CD8-positive, alpha-beta memory T cell (primary cell): ENCODE measurements around the gene CACNA1D. TPM values are rescaled to one million over a fixed set of nuclear protein-coding genes. Genes with fewer than 3 reads are reported as not detected.

Source experiments
- CTCF ChIA-PET: fragments of 350-600 bp; sonication (Branson Sonifier 250); formaldehyde crosslinking; loops from one replicate; lab custom pipeline; 2021; ENCODE audit warnings: antibody characterized with exemption; lab: Charles Lee
- POLR2A ChIA-PET: fragments of 350-600 bp; sonication (Branson Sonifier 250); formaldehyde crosslinking; loops from one replicate; lab custom pipeline; 2021; ENCODE audit warnings: antibody characterized with exemption; lab: Charles Lee
- DNase-seq, 5 donors: peaks; one replicate each; pipeline versions ENCODE4 v3.0.0 to v3.0.0-alpha.2; 2020 to 2022; ENCODE audit warnings: mixed read lengths in 1 of 5
- H3K27ac ChIP-seq: one replicate; pipeline ENCODE4 v1.7.0; 2013; ENCODE audit warnings: low read depth, mild to moderate bottlenecking, low read length, moderate library complexity
- H3K27me3 ChIP-seq: 2 replicates; pipeline ENCODE4 v1.7.0; 2013; ENCODE audit warnings: low read length, mild to moderate bottlenecking; ENCODE audit not compliant: insufficient read depth, poor library complexity, severe bottlenecking
- H3K36me3 ChIP-seq: 2 replicates; pipeline ENCODE4 v1.7.0; 2013; ENCODE audit warnings: mild to moderate bottlenecking, low read length, moderate library complexity; ENCODE audit not compliant: insufficient read depth
- H3K4me1 ChIP-seq: 2 replicates; pipeline ENCODE4 v1.7.0; 2013; ENCODE audit warnings: mild to moderate bottlenecking, low read length, moderate library complexity; ENCODE audit not compliant: insufficient read depth
- H3K4me3 ChIP-seq: 2 replicates; pipeline ENCODE4 v1.7.0; 2013; ENCODE audit warnings: mild to moderate bottlenecking, low read length
- H3K9me3 ChIP-seq: 2 replicates; pipeline ENCODE4 v1.7.0; 2013; ENCODE audit warnings: mild to moderate bottlenecking, low read length
- H3K27ac Mint-ChIP-seq, 8 donors: one replicate each; pipeline ENCODE4 v1.8.0; 2020 to 2021; ENCODE audit warnings: mixed read lengths in 8 of 8, mild to moderate bottlenecking in 6 of 8, inconsistent platforms in 3 of 8, moderate library complexity in 3 of 8
- H3K27me3 Mint-ChIP-seq, 2 donors: one replicate each; pipeline ENCODE4 v1.8.0; 2020 to 2021; ENCODE audit warnings: mixed read lengths in 2 of 2, mild to moderate bottlenecking in 1 of 2, moderate library complexity in 1 of 2
- H3K36me3 Mint-ChIP-seq, 3 donors: one replicate each; pipeline ENCODE4 v1.8.0; 2020 to 2021; ENCODE audit warnings: mixed read lengths in 3 of 3, inconsistent platforms in 1 of 3, mild to moderate bottlenecking in 1 of 3
- H3K4me1 Mint-ChIP-seq, 3 donors: one replicate each; pipeline ENCODE4 v1.8.0; 2020 to 2021; ENCODE audit warnings: mixed read lengths in 3 of 3, inconsistent platforms in 1 of 3, mild to moderate bottlenecking in 1 of 3
- H3K4me3 Mint-ChIP-seq, 7 donors: one replicate each; pipeline ENCODE4 v1.8.0; 2020 to 2021; ENCODE audit warnings: mixed read lengths in 7 of 7, mild to moderate bottlenecking in 6 of 7, moderate library complexity in 4 of 7, inconsistent platforms in 2 of 7
- H3K9me3 Mint-ChIP-seq, 5 donors: one replicate each; pipeline ENCODE4 v1.8.0; 2020 to 2022; ENCODE audit warnings: mixed read lengths in 5 of 5, mild to moderate bottlenecking in 3 of 5, moderate library complexity in 2 of 5, inconsistent platforms in 1 of 5
- polyA plus RNA-seq: library from polyadenylated mRNA; unstranded; fragments of 300-500 nt; fragmentation: Illumina TruSeq; gene quantifications from one replicate; pipeline ENCODE4 v1.2.3, GENCODE V29; 2021
- total RNA-seq, 2 experiments: library from RNA; stranded (reverse); gene quantifications; one replicate each; pipeline ENCODE4 v1.2.3, GENCODE V29; 2021

Gene CACNA1D
- total and polyA plus RNA-seq, 3 experiments from 2014 or later: 0.02 to 0.78 (median 0.26) TPM

GRCh38 chr3:53845103-53845880 lies 350.9 kb downstream of the CACNA1D start:
- no peaks in the 10 kb centered on the region for H3K36me3 ChIP-seq
- Mint-ChIP-seq H3K27ac (peak overlapping the region in 1 of 8 donors; percentile 63), H3K9me3 (no peaks in the 10 kb centered on the region), H3K4me1 (peaks cover 8 to 17% (median 9%) of the 10 kb centered on the region in 3 donors), H3K4me3 (peak overlapping the region; percentile 47 to 86 (median 62)), H3K36me3 (no peaks in the 10 kb centered on the region), H3K27me3 (peaks cover 31 to 62% of the 10 kb centered on the region in 2 donors)
- CTCF ChIA-PET: no interaction called here
- no peak overlapping the region for H3K27ac ChIP-seq
- H3K27me3 ChIP-seq: peaks cover 14% of the 10 kb centered on the region
- H3K4me3 ChIP-seq: no peak overlapping the region
- no peak for DNase-seq
- POLR2A ChIA-PET: no interaction called here
- no peaks in the 10 kb centered on the region for H3K9me3 ChIP-seq
- no peaks in the 10 kb centered on the region for H3K4me1 ChIP-seq

DNA sequence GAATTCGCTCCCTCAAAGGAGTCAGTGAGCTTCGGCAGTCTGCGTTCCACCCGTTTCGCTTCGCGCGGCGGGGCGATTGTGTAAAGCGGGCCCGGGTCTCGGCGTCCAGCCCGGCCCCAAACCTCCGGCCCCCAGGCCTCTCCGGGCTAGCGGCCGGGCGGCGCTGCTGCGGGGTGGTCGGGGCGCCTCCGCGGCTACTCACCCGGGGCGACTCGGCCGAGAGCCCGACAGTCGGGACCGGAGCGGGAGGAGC lies 351.4 kb downstream of the CACNA1D start:
- H3K9me3 ChIP-seq: no peaks in the 10 kb centered on the region
- H3K27ac ChIP-seq: no peak overlapping the region
- H3K36me3 ChIP-seq: no peaks in the 10 kb centered on the region
- Mint-ChIP-seq H3K36me3 (no peaks in the 10 kb centered on the region), H3K27me3 (peaks cover 31 to 63% of the 10 kb centered on the region in 2 donors), H3K4me1 (peaks cover 8 to 17% (median 9%) of the 10 kb centered on the region in 3 donors), H3K4me3 (peak overlapping the region in 3 of 7 donors; percentile 31 to 66 (median 35)), H3K27ac (no peak overlapping the region), H3K9me3 (no peaks in the 10 kb centered on the region)
- no peak for DNase-seq
- no peak overlapping the region for H3K4me3 ChIP-seq
- POLR2A ChIA-PET: no interaction called here
- CTCF ChIA-PET: no interaction called here
- no peaks in the 10 kb centered on the region for H3K4me1 ChIP-seq
- H3K27me3 ChIP-seq: peaks cover 14% of the 10 kb centered on the region

GRCh38 chr3:53846134-53846850 lies 351.9 kb downstream of the CACNA1D start, which contains the start of the genes CHDH and IL17RB:
Gene CHDH, minus strand, starts transcription at chr3:53846419. Its CDS starts 22,411 bp downstream, at chr3:53824008.
Gene IL17RB, plus strand, starts transcription at chr3:53846568. Its CDS starts 21 bp downstream, at chr3:53846589.
- Mint-ChIP-seq H3K4me3 (peak within 1 kb of the TSS; percentile 47 to 86 (median 66)), H3K4me1 (peaks cover 8 to 17% (median 9%) of the 10 kb centered on the region in 3 donors), H3K27ac (peak within 1 kb of the TSS in 2 of 8 donors; percentile 24 to 80), H3K27me3 (peaks cover 32 to 68% of the 10 kb centered on the region in 2 donors), H3K9me3 (no peaks in the 10 kb centered on the region), H3K36me3 (no peaks in the 10 kb centered on the region)
- Histone ChIP-seq H3K9me3 (no peaks in the 10 kb centered on the region), H3K36me3 (no peaks in the 10 kb centered on the region), H3K4me3 (no peak within 1 kb of the TSS), H3K4me1 (no peaks in the 10 kb centered on the region), H3K27me3 (peaks cover 14% of the 10 kb centered on the region), H3K27ac (no peak within 1 kb of the TSS)
- CTCF ChIA-PET: no interaction called here
- POLR2A ChIA-PET: no interaction called here
- DNase-seq: peak in 1 of 5 donors; percentile 7

- ChIA-PET POLR2A (no interaction called here), CTCF (no interaction called here)
- no peak overlapping the region for H3K4me3 ChIP-seq
- H3K27ac ChIP-seq: no peak overlapping the region
- no peak for DNase-seq
- peaks cover 14% of the 10 kb centered on the region for H3K27me3 ChIP-seq
- no peaks in the 10 kb centered on the region for H3K9me3 ChIP-seq
- H3K27ac Mint-ChIP-seq: no peak overlapping the region
- H3K27me3 Mint-ChIP-seq: peaks cover 34 to 73% of the 10 kb centered on the region in 2 donors
- no peaks in the 10 kb centered on the region for H3K4me1 ChIP-seq
- H3K4me1 Mint-ChIP-seq: peaks cover 8 to 17% (median 9%) of the 10 kb centered on the region in 3 donors
- no peaks in the 10 kb centered on the region for H3K36me3 ChIP-seq
- no peaks in the 10 kb centered on the region for H3K9me3 Mint-ChIP-seq
- peak overlapping the region; percentile 36 to 68 (median 54) for H3K4me3 Mint-ChIP-seq
- H3K36me3 Mint-ChIP-seq: no peaks in the 10 kb centered on the region
Measured at GRCh38 chr3:53846851-53847155, 352.4 kb downstream of the CACNA1D start.

- no peak for DNase-seq
- ChIA-PET CTCF (no interaction called here), POLR2A (no interaction called here)
- Mint-ChIP-seq H3K4me3 (no peak overlapping the region), H3K36me3 (no peaks in the 10 kb centered on the region), H3K9me3 (no peaks in the 10 kb centered on the region), H3K27me3 (peaks cover 20 to 53% of the 10 kb centered on the region in 2 donors), H3K4me1 (peaks cover 8 to 14% (median 9%) of the 10 kb centered on the region in 3 donors), H3K27ac (no peak overlapping the region)
- Histone ChIP-seq H3K4me1 (no peaks in the 10 kb centered on the region), H3K27ac (no peak overlapping the region), H3K9me3 (no peaks in the 10 kb centered on the region), H3K36me3 (no peaks in the 10 kb centered on the region), H3K27me3 (peaks cover 7% of the 10 kb centered on the region), H3K4me3 (no peak overlapping the region)
Measured at GRCh38 chr3:53849916-53850315, 355.5 kb downstream of the CACNA1D start.

- no peaks in the 10 kb centered on the region for H3K36me3 Mint-ChIP-seq
- ChIA-PET CTCF (no interaction called here), POLR2A (no interaction called here)
- Histone ChIP-seq H3K4me3 (no peak overlapping the region), H3K9me3 (no peaks in the 10 kb centered on the region), H3K36me3 (no peaks in the 10 kb centered on the region), H3K27me3 (no peaks in the 10 kb centered on the region), H3K27ac (no peak overlapping the region), H3K4me1 (no peaks in the 10 kb centered on the region)
- no peak for DNase-seq
- peaks cover 7 to 8% (median 8%) of the 10 kb centered on the region in 3 donors for H3K4me1 Mint-ChIP-seq
- H3K27ac Mint-ChIP-seq: no peak overlapping the region
- H3K27me3 Mint-ChIP-seq: peaks cover 13 to 47% of the 10 kb centered on the region in 2 donors
- H3K4me3 Mint-ChIP-seq: no peak overlapping the region
- H3K9me3 Mint-ChIP-seq: no peaks in the 10 kb centered on the region
Measured at GRCh38 chr3:53850895-53851294, 356.5 kb downstream of the CACNA1D start.

GRCh38 chr3:53856964-53857363 lies 362.6 kb downstream of the CACNA1D start:
- POLR2A ChIA-PET: no interaction called here
- H3K4me1 ChIP-seq: no peaks in the 10 kb centered on the region
- H3K27ac ChIP-seq: no peak overlapping the region
- H3K36me3 ChIP-seq: no peaks in the 10 kb centered on the region
- Mint-ChIP-seq H3K27ac (peak overlapping the region in 1 of 8 donors; percentile 57), H3K4me1 (no peaks in the 10 kb centered on the region), H3K27me3 (peaks cover 2 to 7% of the 10 kb centered on the region in 2 donors), H3K9me3 (no peaks in the 10 kb centered on the region), H3K4me3 (no peak overlapping the region), H3K36me3 (peaks cover 0 to 19% (median 10%) of the 10 kb centered on the region in 3 donors)
- no peaks in the 10 kb centered on the region for H3K27me3 ChIP-seq
- no peak overlapping the region for H3K4me3 ChIP-seq
- H3K9me3 ChIP-seq: no peaks in the 10 kb centered on the region
- DNase-seq: no peak
- CTCF ChIA-PET: no interaction called here

- CTCF ChIA-PET: no interaction called here
- POLR2A ChIA-PET: no interaction called here
- no peaks in the 10 kb centered on the region for H3K9me3 Mint-ChIP-seq
- Histone ChIP-seq H3K27ac (no peak overlapping the region), H3K9me3 (no peaks in the 10 kb centered on the region), H3K36me3 (no peaks in the 10 kb centered on the region), H3K27me3 (no peaks in the 10 kb centered on the region), H3K4me1 (no peaks in the 10 kb centered on the region), H3K4me3 (no peak overlapping the region)
- DNase-seq: no peak
- H3K27me3 Mint-ChIP-seq: peaks cover 0 to 7% of the 10 kb centered on the region in 2 donors
- H3K4me1 Mint-ChIP-seq: no peaks in the 10 kb centered on the region
- H3K27ac Mint-ChIP-seq: peak overlapping the region in 1 of 8 donors; percentile 88
- H3K36me3 Mint-ChIP-seq: peaks cover 0 to 32% (median 15%) of the 10 kb centered on the region in 3 donors
- H3K4me3 Mint-ChIP-seq: no peak overlapping the region
Measured at GRCh38 chr3:53858096-53858741, 363.8 kb downstream of the CACNA1D start.
